Prostate gland (tissue), 2 donors: ENCODE results near the gene ZNF185.

Source experiments
- POLR2A ChIP-seq: fragments of 450-650 bp; IDR thresholded peaks from one replicate; pipeline ENCODE4 v1.6.1; 2016; ENCODE audit warnings: antibody characterized with exemption, mild to moderate bottlenecking
- TF ChIP-seq, protein P1 (sequence below), 4 experiments: fragments of 200-600 bp in 2 of 4; fragments of 450-650 bp in 2 of 4; sonication (generic) in 2 of 4; IDR thresholded peaks; 1 replicate in 3 of 4; 2 replicates in 1 of 4; pipeline ENCODE4 v1.5.1; 2016 to 2019; ENCODE audit warnings: antibody characterized with exemption in 4 of 4, mild to moderate bottlenecking in 2 of 4, moderate library complexity in 2 of 4

DNA sequence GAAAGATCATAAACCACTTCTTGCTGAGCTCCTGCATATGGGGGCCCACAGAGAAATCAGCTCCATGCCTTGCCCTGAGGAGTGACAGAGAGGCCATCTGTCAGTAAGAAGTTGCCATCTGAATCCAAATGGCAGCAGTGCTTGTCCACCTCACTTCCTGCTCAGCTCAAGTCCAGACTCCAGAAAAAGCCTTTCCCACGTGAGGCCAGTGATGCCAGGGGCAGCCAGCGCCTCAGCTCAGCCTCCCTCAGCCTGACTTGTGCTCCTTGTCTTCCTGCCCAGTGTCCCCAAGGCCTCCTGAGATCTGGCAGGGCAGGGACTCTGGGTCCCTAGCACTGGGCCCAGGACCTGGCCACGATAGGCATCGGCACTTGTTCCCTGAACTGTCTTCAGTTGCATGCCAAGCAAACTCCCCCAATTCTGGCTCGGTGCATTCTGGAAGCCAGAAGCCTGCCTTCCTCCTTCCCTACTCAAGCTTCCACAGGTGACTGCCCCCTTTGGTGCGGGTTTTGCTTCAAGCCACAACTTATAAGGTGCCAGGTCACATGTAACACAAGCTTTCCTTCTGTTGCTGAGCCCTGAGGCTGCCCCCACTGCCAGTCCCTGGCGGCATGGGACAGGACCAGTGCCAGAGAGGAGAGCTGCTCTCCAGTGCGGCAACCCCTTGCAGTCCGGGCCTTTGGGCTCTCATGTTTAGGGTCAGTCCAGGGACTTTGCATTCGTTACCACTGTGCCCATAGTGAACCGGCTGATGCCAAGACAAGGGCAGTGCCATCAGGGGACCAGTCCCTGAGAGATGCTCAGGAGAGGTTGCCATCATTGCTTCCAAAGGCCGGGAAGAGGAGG, 2.2 kb downstream of the ZNF185 start:
- TF ChIP-seq, protein P1, sequence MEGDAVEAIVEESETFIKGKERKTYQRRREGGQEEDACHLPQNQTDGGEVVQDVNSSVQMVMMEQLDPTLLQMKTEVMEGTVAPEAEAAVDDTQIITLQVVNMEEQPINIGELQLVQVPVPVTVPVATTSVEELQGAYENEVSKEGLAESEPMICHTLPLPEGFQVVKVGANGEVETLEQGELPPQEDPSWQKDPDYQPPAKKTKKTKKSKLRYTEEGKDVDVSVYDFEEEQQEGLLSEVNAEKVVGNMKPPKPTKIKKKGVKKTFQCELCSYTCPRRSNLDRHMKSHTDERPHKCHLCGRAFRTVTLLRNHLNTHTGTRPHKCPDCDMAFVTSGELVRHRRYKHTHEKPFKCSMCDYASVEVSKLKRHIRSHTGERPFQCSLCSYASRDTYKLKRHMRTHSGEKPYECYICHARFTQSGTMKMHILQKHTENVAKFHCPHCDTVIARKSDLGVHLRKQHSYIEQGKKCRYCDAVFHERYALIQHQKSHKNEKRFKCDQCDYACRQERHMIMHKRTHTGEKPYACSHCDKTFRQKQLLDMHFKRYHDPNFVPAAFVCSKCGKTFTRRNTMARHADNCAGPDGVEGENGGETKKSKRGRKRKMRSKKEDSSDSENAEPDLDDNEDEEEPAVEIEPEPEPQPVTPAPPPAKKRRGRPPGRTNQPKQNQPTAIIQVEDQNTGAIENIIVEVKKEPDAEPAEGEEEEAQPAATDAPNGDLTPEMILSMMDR (IDR thresholded peaks at IDR 0.05): no peak
- no peak for TF ChIP-seq POLR2A
